GM21390 (cell line): ENCODE results near the gene KNDC1.
"Not testable (repeated sequence)": the region's sequence is repeated elsewhere in the genome, so short reads cannot be mapped to it uniquely, and the experiment has no call there.

Source experiments
- ATAC-seq: cut with Tn5 transposase; IDR thresholded peaks from one replicate; pipeline ENCODE4 v1.9.1; 2021; ENCODE audit not compliant: unreplicated experiment

KNDC1 gene

GRCh38 chr10:133159950-133160825 is at the start of gene KNDC1:
KNDC1 (plus strand) TSS chr10:133160219; CDS start chr10:133160468, 249 bp downstream.
- ATAC-seq, result no peak

- no peak for ATAC-seq
Observed at GRCh38 chr10:133110609-133111275, 49.3 kb upstream of the KNDC1 start.

- ATAC-seq, result not testable (repeated sequence)
Observed at GRCh38 chr10:133111640-133112039, 48.4 kb upstream of the KNDC1 start.

GRCh38 chr10:133113146-133113830 is 46.7 kb upstream of the KNDC1 start:
- no peak for ATAC-seq

GRCh38 chr10:133113847-133114246 is 46.2 kb upstream of the KNDC1 start:
- no peak for ATAC-seq

GRCh38 chr10:133114251-133114650 is 45.8 kb upstream of the KNDC1 start:
- no peak for ATAC-seq

GRCh38 chr10:133114726-133115452 is 45.1 kb upstream of the KNDC1 start:
- ATAC-seq, result no peak

GRCh38 chr10:133115453-133115842 is 44.6 kb upstream of the KNDC1 start:
- no peak for ATAC-seq

GRCh38 chr10:133115976-133116375 is 44.0 kb upstream of the KNDC1 start:
- no peak for ATAC-seq

GRCh38 chr10:133116455-133116854 is 43.6 kb upstream of the KNDC1 start:
- ATAC-seq, result no peak

GRCh38 chr10:133117036-133117687 is 42.9 kb upstream of the KNDC1 start:
- no peak for ATAC-seq

GRCh38 chr10:133117688-133118071 is 42.3 kb upstream of the KNDC1 start:
- no peak for ATAC-seq

GRCh38 chr10:133121479-133121878 is 38.5 kb upstream of the KNDC1 start:
- ATAC-seq, result no peak

- ATAC-seq, result no peak
Observed at GRCh38 chr10:133122171-133122935, 37.7 kb upstream of the KNDC1 start.

GRCh38 chr10:133123050-133123745 is 36.8 kb upstream of the KNDC1 start:
- no peak for ATAC-seq

- ATAC-seq, result no peak
Observed at GRCh38 chr10:133123746-133124356, 36.2 kb upstream of the KNDC1 start.

GRCh38 chr10:133124357-133125211 is 35.4 kb upstream of the KNDC1 start:
- ATAC-seq, result no peak

- ATAC-seq, result no peak
Observed at GRCh38 chr10:133125901-133126300, 34.1 kb upstream of the KNDC1 start.
